Hepatic stellate cell (primary cell): Measurements from ENCODE around the gene ZFR.
"Not testable (repeated sequence)": the region's sequence is repeated elsewhere in the genome, so short reads cannot be mapped to it uniquely, and the experiment has no call there.

Experiments used
- DNase-seq: peaks from one replicate; pipeline ENCODE4 v3.0.0; 2011; ENCODE audit warnings: low spot score

ZFR gene

DNA sequence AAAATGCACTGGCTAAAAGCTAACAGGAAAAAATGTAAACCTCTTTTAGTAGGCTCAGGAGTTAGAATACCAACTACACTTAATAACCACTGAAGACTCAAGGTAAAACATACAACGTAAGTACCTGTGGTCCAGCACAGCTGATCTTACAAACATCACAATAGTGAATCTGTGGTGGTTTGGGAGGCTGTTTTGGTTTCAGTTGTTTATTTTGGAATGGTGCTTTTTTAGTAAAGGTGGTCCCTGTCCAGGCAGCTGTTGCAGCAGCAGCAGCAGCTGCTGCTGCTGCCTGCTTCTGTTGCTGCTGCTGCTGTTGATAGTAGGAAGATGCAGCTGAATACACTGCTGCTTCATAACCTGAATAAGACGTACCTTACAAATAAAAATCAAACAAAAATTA lies 37.9 kb downstream of the ZFR start:
- DNase-seq: no peak

DNA sequence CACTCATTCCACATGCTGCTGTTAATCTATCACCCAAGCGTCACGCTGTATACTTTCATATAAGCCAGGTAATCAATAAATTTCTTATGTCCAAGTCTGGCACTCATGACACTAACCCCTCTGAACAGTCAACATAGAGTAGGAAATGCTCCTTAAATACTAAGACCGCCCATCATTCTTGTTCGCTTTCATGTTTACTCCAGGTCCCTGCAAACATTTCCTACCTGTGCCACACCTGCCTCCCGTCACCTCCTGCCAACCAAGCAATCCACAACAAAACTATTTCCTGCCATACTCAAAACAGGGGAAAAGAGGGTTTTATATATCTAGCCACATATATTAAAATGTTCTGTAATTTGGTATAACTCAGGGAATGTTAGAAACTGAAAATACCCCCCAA lies 39.0 kb downstream of the ZFR start:
- no peak for DNase-seq

DNA sequence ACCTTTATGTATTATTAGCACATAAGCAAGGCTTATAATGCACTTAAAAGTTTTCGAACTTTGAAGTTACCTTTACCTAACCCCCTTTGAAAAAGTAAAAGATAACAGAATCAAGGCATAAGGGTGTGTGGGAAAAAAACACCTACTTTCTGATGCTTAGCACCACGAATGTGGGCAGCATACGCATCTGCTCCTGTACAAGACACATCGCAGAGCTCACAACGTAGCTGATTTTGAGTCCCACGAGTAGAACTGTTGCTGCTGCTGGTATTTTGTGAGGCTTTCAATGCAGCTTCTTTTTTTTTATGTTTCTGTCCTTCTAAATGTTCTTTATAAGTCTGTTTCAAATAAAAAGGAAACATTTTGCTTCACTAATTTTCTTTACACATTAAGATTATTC lies 40.8 kb downstream of the ZFR start:
- no peak for DNase-seq

DNA sequence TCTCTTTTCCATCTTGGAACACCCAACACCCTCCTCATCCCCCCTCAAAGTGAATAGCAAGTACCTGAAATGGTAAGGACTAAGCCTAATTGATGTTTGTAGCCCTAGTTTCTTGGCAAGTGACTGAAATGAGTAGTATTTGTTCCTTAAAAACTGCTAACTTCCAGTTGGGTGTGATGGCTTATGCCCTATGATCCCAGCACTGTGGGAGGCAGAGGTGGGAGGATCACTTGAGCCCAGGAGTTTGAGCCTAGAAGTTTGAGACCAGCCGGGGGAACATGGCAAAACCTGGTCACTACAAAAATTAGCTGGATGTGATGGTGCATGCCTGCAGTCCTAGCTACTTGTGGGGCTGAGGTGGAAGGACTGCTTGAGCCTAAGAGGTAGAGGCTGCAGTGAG lies 44.1 kb downstream of the ZFR start:
- DNase-seq: no peak

DNA sequence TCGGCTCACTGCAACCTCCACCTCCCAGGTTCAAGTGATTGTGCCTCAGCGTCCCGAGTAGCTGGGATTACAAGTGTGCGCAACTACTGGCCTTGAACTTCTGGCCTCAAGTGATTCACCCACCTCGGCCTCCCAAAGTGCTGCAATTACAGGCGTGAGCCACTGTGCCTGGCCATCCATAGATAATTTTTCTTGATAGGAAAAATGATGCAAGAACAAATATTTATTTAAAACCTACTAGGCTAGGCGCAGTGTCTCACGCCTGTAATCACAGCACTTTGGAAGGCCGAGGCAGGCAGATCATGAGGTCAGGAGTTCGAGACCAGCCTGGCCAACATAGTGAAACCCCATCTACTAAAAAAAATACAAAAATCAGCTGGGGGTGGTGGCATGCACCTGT lies 45.8 kb downstream of the ZFR start:
- DNase-seq: not testable (repeated sequence)

DNA sequence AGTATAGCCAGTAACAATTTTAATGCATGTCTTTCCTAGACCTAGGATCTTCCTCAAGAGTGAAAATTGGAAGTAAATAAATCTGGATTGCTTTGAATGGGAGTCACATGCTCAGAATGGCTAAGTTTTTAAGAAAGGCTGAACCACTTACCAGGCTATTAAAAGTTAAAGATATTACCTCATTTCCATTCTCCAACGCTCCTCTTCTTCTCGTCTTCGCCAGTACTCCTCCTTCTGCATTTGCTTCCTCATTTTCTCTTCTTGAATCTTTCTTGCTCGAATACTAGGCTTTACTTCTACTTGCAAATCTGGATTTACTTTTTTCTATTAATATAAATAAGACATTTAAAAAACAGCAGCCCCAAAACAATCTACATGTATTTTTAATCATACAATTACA lies 49.6 kb downstream of the ZFR start:
- DNase-seq: no peak

DNA sequence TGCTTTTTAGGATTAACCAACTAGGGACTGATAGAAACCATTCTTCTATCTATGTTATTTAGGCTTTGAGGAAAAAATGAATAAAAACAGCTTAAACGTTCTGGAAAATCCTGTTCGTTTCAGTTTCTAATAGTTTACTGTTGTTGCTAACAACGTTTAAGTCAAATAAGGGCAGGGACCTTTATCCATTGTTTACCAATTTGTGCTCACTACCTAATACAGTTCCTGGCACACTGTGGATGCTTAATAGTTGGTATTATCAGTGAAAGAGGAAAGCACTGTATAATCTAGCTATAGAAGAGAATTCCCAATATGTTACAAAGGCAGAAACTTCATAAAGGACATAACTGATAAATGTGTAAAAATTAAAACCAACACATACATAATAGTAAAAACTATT lies 52.5 kb downstream of the ZFR start:
- DNase-seq: no peak

DNA sequence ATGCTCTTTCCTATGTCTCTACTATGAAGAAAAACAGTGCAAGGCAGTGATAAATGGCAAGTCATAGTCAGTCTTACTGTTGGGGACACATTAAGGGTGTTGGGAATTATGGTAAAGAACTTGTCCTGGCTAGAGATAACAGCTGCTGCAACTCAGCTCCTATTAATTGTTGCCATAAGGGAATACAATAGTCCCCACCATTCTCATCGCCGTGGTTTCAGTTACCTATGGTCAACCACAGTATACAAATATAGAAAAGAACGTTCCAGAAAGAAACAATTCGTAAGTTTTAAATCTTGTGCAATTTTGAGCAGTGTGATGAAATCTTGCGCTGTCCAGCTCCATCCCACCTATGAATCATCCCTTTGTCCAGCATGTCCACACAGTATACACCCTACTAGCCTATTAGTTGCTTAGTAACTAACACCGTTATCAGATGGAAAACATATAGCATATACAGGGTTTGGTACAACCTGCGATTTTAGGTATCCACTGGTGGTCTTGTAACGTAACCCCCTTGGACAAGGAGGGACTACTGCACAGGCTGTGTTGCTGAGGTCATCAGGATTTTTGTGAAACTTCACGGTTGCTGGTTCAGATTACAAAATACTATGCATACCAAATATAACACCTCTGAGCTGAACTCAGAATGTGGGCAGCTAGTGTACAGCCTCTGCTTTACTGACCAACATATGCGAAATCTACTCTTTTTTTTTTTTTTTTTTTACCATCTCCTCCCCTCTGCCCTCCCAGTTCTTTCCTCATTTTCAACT lies 53.5 kb downstream of the ZFR start:
- peak; percentile 6 for DNase-seq

DNA sequence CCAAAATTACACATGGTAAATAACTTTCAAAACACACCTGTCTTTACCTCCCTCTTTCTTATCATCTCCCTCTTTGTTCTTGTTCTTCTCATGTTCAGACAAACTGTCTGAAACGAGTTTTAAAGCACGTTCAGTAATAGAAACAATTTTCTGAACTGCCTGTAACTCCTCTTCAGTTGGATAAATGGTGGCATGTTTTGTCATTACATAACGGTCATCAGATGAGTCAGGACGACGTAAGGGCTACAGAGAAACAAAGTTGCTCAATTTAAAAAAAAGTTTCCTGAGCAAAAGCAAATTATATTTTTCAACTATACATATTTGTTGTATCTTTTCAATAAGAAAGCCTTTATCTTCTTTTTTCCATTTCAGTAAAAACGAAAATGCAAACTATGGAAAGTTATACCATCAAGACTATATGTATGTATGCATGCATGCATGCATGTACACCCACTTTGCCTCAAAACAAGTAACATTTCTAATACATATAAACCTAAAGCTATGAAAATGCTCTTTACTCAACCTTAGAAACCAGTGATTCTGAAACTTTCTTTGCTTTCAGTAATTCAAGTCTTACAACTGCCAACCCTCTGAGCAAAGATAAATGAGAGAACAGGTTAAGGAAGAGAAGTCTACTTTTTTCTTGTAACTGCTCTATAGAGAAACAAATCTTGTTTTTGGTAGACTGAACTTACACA lies 56.0 kb downstream of the ZFR start:
- DNase-seq: peak; percentile 10

DNA sequence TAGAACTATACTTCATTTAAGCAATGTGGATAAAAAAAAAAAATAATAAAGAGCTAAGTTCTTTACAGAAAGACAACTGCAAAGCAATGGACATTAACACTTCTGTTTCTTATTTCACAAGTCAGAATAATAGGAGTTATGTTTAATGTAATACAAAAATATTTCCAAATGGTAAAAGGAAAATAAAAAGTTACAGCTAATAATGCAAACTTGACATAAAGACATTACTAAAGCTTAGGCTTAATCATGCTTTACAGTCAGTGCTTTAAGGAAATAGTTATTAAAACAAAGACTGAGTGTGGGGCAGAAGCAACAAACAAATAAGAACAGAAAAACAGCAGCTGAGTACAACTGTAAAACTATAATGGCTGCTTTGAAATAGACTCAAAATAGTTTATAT lies 56.7 kb downstream of the ZFR start:
- no peak for DNase-seq

DNA sequence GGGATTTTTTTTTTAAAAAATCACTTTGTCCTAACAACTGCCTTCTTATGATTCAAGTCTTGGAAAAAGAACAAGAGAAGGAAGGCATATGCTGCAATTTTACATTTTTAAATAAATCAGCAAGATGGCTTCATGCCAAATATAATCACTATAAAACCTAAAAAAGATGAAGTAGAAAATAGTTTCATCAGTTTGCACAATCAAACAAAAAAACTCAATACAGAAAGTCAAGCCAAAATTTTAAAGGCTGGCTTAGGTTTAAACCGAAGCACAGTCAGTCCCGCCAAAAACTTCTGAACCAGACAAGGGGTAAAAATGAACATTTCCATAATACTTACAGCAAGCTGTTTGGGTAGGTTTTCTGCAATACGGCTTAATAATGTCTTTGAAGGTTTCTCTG lies 57.3 kb downstream of the ZFR start:
- no peak for DNase-seq

DNA sequence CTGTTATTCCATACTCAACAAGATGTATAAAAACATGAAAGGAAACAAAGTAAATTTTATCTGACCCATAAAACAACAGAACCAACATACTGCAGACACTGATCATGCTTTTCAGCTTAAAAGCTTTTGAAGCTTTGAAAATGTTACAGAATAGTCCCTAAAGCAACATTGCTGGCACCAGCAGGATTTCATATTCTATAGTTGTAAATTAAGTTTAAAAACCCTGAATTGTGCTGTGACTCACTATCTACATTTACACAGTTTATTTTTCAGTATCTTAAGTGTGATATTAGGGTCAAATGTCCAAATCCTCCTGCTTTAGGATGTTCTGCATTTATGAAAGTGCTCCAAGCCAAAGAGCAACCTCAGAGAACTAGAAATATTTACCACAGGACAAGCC lies 59.9 kb downstream of the ZFR start:
- no peak for DNase-seq

DNA sequence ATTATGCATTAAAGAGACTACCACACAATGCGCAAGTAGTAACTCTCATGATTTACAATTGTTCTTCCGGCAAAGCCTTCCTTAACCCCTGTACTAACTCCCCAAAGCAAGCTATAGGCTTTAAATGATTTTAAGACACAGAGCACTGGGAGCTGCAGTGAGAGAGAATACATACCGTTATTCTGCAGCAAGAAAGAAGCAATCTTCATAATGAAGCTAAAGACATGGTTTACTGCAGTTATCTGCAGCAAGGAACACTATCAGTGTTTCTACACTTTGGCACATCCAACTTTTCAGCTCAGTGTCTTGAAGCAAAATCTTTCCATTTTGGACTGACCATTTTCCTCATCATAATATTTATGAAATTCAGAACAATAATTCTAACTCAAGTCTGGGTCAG lies 61.0 kb downstream of the ZFR start:
- no peak for DNase-seq

DNA sequence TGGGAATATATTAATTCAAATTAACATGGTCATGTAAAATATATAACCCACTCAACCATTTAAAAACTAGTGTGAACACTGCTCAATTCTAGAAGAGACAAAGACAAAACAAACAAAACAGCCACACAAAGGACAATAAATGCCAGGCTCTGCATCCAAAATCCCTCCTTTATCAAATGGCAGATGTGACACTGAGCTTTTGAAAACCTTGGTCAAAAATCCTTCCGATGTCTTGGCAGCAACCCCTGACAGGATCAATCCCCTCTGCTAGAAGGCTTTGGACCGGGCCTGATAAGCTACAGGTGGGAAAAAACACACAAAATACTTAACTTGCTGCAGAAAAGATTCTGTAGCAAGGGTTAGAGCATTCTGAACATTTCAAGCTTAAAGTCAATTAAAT lies 61.5 kb downstream of the ZFR start:
- no peak for DNase-seq

DNA sequence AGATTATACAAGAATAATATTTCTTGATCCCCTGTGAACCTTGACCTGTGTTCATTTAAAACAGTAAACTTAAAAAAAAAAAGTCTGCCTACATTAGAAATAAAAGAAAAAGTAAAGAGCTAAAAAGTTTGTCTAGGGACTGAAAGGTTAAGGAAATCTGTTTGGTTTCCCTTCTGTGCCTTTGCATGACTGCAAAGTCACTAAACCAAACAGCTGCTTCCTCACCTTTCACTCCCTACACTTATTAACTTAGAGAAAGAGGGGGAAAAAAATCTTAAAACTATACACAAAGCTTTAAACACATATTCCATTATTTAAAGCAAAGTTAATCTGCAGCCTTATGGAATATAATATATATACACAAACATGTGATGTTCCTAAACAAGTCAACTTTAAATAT lies 65.1 kb downstream of the ZFR start:
- no peak for DNase-seq

DNA sequence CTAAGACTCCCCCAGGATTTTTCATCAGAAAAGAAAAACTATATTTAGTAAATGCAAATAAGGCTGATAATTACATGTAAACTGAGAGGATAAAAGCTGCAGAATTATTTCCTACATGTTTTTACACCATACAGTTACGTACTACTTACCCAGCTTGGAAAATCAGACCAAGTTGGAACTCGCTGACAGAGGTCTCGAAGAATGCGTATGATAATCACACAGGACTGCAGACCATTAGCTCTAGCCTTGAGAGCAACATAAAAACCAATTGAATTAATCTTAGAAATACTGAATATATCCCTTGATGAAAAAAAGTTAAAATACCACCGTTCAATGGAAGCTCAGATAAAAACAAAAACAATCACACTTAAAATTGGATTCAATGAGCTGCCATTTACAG lies 65.6 kb downstream of the ZFR start:
- no peak for DNase-seq

DNA sequence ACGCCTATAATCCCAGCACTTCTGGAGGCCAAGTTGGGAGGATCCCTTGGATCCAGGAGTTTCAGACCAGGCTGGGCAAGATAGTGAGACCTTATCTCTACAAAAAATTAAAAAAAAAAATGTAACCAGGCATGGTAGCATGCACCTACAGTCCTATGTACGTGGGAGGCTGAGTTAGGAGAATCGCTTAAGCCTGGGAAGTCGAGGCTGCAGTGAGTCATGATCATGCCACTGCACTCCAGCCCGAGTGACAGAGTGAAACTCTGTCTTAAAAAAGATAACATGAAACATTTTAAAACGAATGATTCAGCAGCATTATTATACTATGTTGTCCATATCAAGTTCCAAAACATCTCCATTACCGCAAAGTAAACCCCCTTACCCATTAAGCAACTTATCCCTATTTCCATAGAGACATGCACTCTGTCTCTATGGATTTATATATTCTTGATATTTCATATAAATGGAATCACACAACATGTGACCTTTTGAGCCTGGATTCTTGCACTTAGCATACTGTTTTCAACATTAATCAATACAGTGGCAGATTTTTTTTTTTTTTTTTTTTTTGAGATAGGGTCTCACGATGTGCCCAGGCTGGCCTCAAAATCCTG lies 74.9 kb downstream of the ZFR start:
- no peak for DNase-seq

DNA sequence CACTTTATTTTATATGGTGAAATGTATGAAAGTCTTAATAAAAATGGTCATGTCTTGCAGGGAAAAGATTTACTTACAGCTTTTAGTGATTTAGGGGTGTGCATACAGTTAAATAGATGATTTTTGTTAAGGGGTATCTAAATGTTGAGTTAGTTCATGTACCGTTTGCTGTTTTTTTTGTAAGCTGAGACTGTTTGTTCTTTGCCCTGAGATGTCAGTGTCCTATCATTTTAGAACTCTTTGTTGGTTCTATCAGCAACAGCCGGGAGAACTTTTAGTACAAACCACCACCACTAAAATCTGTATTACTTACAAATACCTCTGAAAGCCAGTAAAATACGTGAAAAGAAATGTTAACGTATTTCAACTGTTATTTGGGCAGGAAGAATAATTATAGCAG lies 75.5 kb downstream of the ZFR start:
- no peak for DNase-seq

DNA sequence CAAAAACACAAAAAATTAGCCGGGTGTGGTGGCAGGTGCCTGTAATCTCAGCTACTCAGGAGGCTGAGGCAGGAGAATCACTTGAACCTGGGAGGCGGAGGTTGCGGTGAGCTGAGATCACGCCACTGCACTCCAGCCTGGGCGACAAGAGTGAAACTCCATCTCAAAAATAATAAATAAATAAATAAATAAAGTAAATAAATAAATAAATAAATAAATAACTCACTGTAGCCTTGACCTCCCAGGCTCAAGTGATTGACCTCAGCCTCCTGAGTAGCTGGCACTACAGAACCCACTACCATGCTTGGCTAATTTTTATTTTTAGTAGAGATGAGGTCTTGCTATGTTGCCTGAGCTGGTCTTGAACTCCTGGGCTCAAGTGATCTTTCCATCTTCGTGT lies 77.3 kb downstream of the ZFR start:
- DNase-seq: not testable (repeated sequence)

DNA sequence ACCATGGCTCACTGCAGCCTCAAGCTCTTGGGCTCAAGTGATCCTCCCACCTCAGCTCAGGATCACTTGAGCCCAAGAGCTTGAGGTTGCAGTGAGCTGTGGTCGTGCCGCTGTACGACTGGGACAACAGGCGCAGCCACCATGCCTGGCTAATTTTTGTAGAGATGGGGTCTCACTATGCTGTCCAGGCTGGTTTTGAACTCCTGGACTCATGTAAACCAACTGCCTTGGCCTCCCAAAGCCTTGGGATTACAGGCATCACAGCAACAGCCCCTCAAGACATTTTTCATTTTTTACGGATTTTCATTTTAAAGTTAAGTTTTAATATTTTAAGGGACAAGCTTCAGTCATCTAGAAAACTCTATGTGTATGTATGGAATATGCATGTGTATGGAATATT lies 78.9 kb downstream of the ZFR start:
- DNase-seq: no peak

DNA sequence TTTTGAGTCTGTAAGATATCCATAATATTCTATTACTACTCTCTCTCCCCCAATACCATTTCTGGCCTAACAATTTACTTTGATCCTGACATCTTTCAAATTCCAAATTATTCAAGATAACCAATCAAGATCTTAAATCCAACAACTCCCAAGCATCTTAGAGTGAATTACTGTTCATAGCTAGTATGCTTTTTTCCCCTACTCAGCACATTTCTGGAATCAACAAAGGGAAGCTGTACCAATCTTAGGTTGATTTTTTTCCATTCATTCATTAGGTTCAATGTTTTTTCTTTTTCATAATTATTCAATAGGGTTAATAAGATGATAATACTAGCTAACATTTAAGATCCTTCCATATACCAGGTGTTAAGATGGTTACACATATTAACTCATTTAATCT lies 81.5 kb downstream of the ZFR start:
- no peak for DNase-seq

DNA sequence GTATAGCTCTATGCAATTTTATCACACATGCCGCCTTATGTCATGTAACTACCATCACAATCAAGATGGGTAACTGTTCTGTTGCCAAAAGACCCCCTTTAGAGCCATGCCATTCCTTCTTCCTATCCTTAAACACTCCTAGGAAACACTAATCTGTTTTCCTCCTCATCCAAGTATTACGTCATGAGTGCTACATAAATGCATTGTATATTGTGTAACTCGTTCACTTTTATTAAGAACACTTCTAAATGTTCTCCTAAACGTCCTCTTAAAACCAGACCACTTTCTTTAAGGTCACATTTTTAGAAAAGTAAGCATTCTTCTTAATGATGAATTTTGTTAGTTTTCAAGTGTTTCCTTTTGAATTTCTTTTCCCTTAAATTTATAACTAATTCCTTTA lies 82.0 kb downstream of the ZFR start:
- DNase-seq: no peak

DNA sequence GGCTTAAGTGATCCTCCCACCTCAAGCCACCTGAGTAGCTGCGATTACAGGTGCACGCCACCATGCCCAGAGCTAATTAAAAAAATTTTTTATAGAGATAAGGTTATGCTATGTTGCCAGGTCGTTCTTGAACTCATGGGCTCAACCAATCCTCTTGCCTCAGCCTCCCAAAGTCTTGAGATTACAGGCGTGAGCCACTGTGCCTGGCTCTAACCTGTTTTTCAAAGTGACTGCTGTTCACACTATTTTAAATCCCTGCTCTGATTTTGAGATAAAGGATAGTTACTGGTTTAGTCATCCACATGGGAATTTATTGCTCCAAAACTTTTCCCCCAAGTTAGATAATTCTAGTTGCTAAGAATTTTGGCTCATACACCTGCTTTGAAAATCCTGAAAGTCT lies 83.6 kb downstream of the ZFR start:
- DNase-seq: no peak

DNA sequence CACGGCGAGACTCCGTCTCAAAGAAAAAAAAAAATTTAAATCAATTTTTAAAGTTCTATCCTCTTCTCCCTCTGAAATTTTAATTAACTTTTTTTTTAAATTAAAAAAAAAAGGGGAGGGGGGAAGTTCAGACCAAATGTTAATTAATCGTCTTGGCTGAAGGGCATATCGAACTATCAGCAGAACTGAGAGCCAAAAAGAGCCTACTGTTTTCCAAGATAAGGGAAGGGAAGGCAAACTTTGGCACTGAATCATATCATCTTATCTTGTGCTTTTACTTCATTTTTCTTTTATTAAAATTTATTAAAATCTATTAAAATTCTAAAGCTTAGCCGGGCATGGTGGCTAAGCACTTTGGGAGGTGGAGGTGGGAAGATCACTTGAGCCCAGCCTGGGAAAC lies 85.9 kb downstream of the ZFR start:
- DNase-seq: no peak
